ENCODE data around the gene ACBD6.
"Not testable (repeated sequence)": the region's sequence is repeated elsewhere in the genome, so short reads cannot be mapped to it uniquely, and the experiment has no call there.

ACBD6 gene

GRCh38 chr1:180486092-180486491 is 16.3 kb downstream of the ACBD6 start:
- no peak for DNase-seq

GRCh38 chr1:180484490-180484889 is 17.9 kb downstream of the ACBD6 start:
- no peak for DNase-seq

- peak; percentile 4 for DNase-seq
These were observed 19.7 kb downstream of the ACBD6 start for GRCh38 chr1:180482425-180483275.

- DNase-seq = no peak
These were observed 32.3 kb downstream of the ACBD6 start for GRCh38 chr1:180470031-180470430.

- no peak for DNase-seq
These were observed 34.1 kb downstream of the ACBD6 start for GRCh38 chr1:180468311-180468710.

GRCh38 chr1:180462102-180462501 is 40.3 kb downstream of the ACBD6 start:
- no peak for DNase-seq

- not testable (repeated sequence) for DNase-seq
These were observed 40.7 kb downstream of the ACBD6 start for GRCh38 chr1:180461682-180462081.

- no peak for DNase-seq
These were observed 43.6 kb downstream of the ACBD6 start for GRCh38 chr1:180458807-180459206.

GRCh38 chr1:180456191-180456590 is 46.2 kb downstream of the ACBD6 start:
- no peak for DNase-seq

GRCh38 chr1:180451504-180451903 is 50.9 kb downstream of the ACBD6 start:
- DNase-seq = no peak

- DNase-seq = no peak
These were observed 57.9 kb downstream of the ACBD6 start for GRCh38 chr1:180444522-180444921.

- no peak for DNase-seq
These were observed 62.0 kb downstream of the ACBD6 start for GRCh38 chr1:180440335-180440734.

GRCh38 chr1:180435566-180435965 is 66.8 kb downstream of the ACBD6 start:
- no peak for DNase-seq

GRCh38 chr1:180433873-180434272 is 68.5 kb downstream of the ACBD6 start:
- DNase-seq = no peak

GRCh38 chr1:180431683-180432082 is 70.7 kb downstream of the ACBD6 start:
- DNase-seq = no peak

GRCh38 chr1:180428782-180429695 is 73.3 kb downstream of the ACBD6 start:
- no peak for DNase-seq

GRCh38 chr1:180425952-180426351 is 76.4 kb downstream of the ACBD6 start:
- no peak for DNase-seq

GRCh38 chr1:180424848-180425457 is 77.4 kb downstream of the ACBD6 start:
- no peak for DNase-seq

- DNase-seq = no peak
These were observed 80.8 kb downstream of the ACBD6 start for GRCh38 chr1:180421614-180422013.

- not testable (repeated sequence) for DNase-seq
These were observed 81.2 kb downstream of the ACBD6 start for GRCh38 chr1:180421145-180421544.

GRCh38 chr1:180415985-180416633 is 86.3 kb downstream of the ACBD6 start:
- peak; percentile 28 for DNase-seq

- no peak for DNase-seq
These were observed 87.0 kb downstream of the ACBD6 start for GRCh38 chr1:180415236-180415848.

Measured in SHP77 treated with DMSO at 0.1 percent for 48 hours (cell line).